HL-60/S4 (cell line): Measurements from ENCODE around the gene CCDC102A.

Source experiments
- in situ Hi-C: fragments of 300-500 bp; cut with MboI; formaldehyde crosslinking; loops from 2 replicates; pipeline ENCODE4 v1.14.3; 2022; ENCODE audit warnings: low sequenced_read_pairs

The CCDC102A gene

GRCh38 chr16:57468346-57468745, 68.0 kb downstream of the CCDC102A start:
- in situ Hi-C loops, result no loop called here

DNA sequence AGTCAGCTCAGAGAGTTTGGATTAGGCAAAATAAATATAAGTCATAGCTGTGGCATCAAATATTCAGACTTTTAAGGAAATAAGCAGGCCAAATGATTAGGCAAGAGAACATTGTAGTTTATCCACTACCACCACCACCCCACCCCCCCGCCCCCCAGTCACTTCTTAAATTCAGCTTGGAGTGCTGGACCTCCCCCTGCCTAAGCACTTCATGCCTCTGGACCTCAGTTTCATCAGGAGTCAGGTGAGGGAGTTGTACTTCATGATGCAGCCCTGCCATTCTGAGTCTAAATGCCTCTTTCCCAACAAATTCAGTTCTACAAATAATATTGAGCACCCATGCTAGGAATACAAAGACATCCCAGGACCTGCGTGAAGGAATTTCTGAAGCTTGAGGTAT, 71.8 kb downstream of the CCDC102A start:
- in situ Hi-C loops, result no loop called here

GRCh38 chr16:57462978-57463362, 73.4 kb downstream of the CCDC102A start:
- in situ Hi-C loops, result no loop called here

GRCh38 chr16:57462209-57462977, 74.0 kb downstream of the CCDC102A start, which contains the start of gene POLR2C:
POLR2C (plus strand) TSS chr16:57462679; CDS start chr16:57462725, 46 bp downstream.
- in situ Hi-C loops, result no loop called here
